Nephron (organoid): ENCODE data around the gene HGFAC.

Source experiments
- H3K27ac Mint-ChIP-seq, 3 experiments: 2 replicates each; pipeline ENCODE4 v1.8.0; 2020; ENCODE audit warnings: mixed read lengths in 3 of 3, mild to moderate bottlenecking in 2 of 3, moderate library complexity in 1 of 3
- H3K27me3 Mint-ChIP-seq: 2 replicates; pipeline ENCODE4 v1.8.0; 2021; ENCODE audit warnings: low read depth, mild to moderate bottlenecking, moderate library complexity, mixed read lengths
- H3K36me3 Mint-ChIP-seq: 2 replicates; pipeline ENCODE4 v1.8.0; 2020; ENCODE audit warnings: low read depth, mixed read lengths
- H3K4me1 Mint-ChIP-seq: 2 replicates; pipeline ENCODE4 v1.8.0; 2020; ENCODE audit warnings: mixed read lengths
- H3K4me3 Mint-ChIP-seq, 3 experiments: 2 replicates each; pipeline ENCODE4 v1.8.0; 2020; ENCODE audit warnings: mild to moderate bottlenecking in 3 of 3, mixed read lengths in 3 of 3, moderate library complexity in 2 of 3
- H3K9me3 Mint-ChIP-seq: 2 replicates; pipeline ENCODE4 v1.8.0; 2020; ENCODE audit warnings: mixed read lengths
- TF ChIP-seq, protein P1 (sequence below), 3 experiments: fragments of 200-600 bp; sonication (generic); IDR thresholded peaks; one replicate each; pipeline ENCODE4 v1.5.0; 2021; ENCODE audit warnings: antibody characterized with exemption in 3 of 3; ENCODE audit not compliant: unreplicated experiment in 3 of 3

HGFAC gene

DNA sequence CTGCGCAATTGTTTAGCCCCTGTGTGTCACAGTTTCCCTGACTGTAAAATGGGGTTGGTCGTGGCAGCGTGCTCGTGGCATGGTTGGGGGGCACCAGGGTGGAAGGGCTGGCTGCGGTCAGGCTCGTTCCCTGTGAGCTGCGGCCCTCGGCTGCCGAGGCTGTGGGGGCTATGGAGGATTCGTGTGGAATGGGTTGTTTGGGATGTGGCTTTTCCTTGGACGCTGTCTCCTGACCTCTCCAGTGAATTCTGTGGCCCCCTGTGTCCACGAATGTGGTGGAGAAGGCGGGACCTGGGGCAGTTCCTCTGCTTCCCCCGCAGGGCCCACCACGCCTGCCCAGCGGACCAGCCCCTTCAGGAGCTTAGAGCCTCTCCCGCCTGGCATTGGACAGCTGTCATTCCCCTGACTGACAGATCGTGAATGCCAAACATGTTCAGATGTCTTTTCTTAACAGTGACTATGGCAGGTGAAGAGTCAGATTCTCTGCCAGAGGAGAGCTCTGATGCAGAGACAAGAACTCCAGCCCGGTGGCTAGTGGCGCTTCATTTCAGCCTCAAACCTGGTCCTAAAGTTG lies 17.2 kb upstream of the HGFAC start:
- H3K9me3 Mint-ChIP-seq: no peaks in the 10 kb centered on the region
- H3K27me3 Mint-ChIP-seq: no peaks in the 10 kb centered on the region
- H3K36me3 Mint-ChIP-seq: peaks cover 28% of the 10 kb centered on the region
- H3K27ac Mint-ChIP-seq: no peak overlapping the region
- TF ChIP-seq, protein P1, sequence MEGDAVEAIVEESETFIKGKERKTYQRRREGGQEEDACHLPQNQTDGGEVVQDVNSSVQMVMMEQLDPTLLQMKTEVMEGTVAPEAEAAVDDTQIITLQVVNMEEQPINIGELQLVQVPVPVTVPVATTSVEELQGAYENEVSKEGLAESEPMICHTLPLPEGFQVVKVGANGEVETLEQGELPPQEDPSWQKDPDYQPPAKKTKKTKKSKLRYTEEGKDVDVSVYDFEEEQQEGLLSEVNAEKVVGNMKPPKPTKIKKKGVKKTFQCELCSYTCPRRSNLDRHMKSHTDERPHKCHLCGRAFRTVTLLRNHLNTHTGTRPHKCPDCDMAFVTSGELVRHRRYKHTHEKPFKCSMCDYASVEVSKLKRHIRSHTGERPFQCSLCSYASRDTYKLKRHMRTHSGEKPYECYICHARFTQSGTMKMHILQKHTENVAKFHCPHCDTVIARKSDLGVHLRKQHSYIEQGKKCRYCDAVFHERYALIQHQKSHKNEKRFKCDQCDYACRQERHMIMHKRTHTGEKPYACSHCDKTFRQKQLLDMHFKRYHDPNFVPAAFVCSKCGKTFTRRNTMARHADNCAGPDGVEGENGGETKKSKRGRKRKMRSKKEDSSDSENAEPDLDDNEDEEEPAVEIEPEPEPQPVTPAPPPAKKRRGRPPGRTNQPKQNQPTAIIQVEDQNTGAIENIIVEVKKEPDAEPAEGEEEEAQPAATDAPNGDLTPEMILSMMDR (IDR thresholded peaks at IDR 0.05; ENCODE audit: unreplicated experiment in 3 of 3): no peak
- no peaks in the 10 kb centered on the region for H3K4me1 Mint-ChIP-seq
- H3K4me3 Mint-ChIP-seq: no peak overlapping the region

DNA sequence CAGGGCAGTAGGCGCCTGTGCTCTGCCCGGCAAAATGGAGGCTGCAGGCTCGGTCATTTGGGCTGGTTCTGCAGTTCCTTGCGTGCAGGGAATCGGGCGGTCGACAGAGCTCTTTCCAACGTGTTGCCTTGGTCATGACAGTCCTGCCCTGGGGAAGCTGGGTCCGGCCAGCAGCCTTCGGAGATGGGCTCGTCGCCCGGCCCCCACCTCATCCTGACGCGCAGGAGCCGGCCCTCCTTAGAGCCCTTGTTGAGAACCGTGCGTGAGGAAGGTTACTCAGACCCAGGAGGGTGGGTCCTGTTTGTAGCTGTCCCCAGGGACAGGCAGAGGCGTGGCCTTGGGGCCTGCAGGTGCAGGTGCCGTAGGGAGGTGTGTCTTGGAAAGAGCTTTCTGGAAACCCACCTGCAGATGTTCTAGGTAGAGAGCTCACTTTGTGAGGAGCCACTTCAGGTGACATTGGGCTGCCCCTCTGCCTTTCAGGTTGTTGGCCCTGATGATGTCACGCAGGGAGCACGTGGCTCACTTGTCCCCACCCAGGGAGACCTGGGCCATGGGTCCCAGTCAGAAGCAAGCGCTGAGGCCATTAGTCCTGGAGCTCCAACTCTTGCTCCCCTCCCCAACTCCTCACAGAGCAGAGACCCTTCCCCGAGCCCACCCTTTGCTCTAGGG lies 15.2 kb upstream of the HGFAC start:
- Mint-ChIP-seq H3K27me3 (no peaks in the 10 kb centered on the region), H3K27ac (no peak overlapping the region), H3K36me3 (peaks cover 24% of the 10 kb centered on the region), H3K4me3 (no peak overlapping the region), H3K4me1 (no peaks in the 10 kb centered on the region), H3K9me3 (no peaks in the 10 kb centered on the region)
- TF ChIP-seq, protein P1 (IDR thresholded peaks at IDR 0.05; ENCODE audit: unreplicated experiment in 3 of 3): no peak

DNA sequence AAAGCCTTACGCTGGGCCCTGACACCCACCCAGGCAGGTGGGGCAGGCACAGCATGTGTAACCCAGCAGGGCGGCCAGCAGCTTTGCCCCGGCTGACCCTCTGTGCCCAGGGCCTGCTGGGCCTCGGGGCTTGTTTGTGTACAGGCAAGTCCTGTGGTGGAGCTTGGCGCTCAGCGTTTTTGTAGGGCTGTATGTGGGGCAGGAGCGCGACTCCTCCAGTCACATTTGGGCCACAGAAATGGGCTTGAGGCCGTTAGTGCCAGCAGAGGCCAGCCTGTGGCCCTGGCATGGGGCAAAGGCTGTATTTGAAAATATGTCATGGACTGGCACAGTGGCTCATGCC lies 14.7 kb upstream of the HGFAC start:
- no peaks in the 10 kb centered on the region for H3K9me3 Mint-ChIP-seq
- peaks cover 24% of the 10 kb centered on the region for H3K36me3 Mint-ChIP-seq
- TF ChIP-seq, protein P1 (IDR thresholded peaks at IDR 0.05; ENCODE audit: unreplicated experiment in 3 of 3): no peak
- no peaks in the 10 kb centered on the region for H3K4me1 Mint-ChIP-seq
- no peak overlapping the region for H3K27ac Mint-ChIP-seq
- H3K27me3 Mint-ChIP-seq: no peaks in the 10 kb centered on the region
- H3K4me3 Mint-ChIP-seq: no peak overlapping the region

- Mint-ChIP-seq H3K4me3 (no peak overlapping the region), H3K27ac (no peak overlapping the region), H3K27me3 (no peaks in the 10 kb centered on the region), H3K36me3 (peaks cover 21% of the 10 kb centered on the region), H3K9me3 (no peaks in the 10 kb centered on the region), H3K4me1 (no peaks in the 10 kb centered on the region)
- TF ChIP-seq, protein P1 (IDR thresholded peaks at IDR 0.05; ENCODE audit: unreplicated experiment in 3 of 3): no peak
Observed at GRCh38 chr4:3427706-3428446, 13.9 kb upstream of the HGFAC start.

DNA sequence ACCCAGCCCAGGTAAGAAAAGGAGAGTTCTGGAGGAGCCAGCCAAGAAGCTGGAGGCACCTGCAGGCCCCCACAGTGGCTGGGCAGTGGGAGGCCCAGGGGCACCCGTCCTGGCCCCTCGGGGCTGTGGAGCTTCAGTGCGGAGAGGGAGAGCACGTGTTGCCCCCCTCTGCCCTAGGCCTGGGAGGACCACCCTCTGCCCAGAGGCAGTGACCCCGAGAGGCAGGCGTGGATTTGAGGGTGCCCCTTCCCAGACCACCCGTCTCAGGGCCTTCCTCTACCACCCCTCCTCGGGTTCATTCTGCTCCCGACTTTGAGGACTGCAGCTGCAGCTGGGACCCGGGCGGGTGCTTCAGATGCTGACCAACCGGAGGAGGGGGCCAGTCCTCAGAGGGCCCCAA lies 12.1 kb upstream of the HGFAC start:
- Mint-ChIP-seq H3K36me3 (peaks cover 17% of the 10 kb centered on the region), H3K4me1 (peaks cover 4% of the 10 kb centered on the region), H3K4me3 (no peak overlapping the region), H3K9me3 (no peaks in the 10 kb centered on the region), H3K27ac (no peak overlapping the region), H3K27me3 (no peaks in the 10 kb centered on the region)
- TF ChIP-seq, protein P1 (IDR thresholded peaks at IDR 0.05; ENCODE audit: unreplicated experiment in 3 of 3): no peak
